Measurements from ENCODE around the gene PIK3CB. TPM values are rescaled to one million over a fixed set of nuclear protein-coding genes. Genes with fewer than 3 reads are reported as not detected.

PIK3CB gene
- total RNA-seq, 1 donor from 2014 or later, result 16.7 TPM

- no peak for DNase-seq (ENCODE audit: extremely low spot score, unreplicated experiment)
- Mint-ChIP-seq H3K9me3 (ENCODE audit: unreplicated experiment) (no peaks in the 10 kb centered on the region), H3K36me3 (ENCODE audit: unreplicated experiment) (peaks cover 6% of the 10 kb centered on the region), H3K4me3 (ENCODE audit: unreplicated experiment) (no peak overlapping the region), H3K27ac (ENCODE audit: unreplicated experiment) (peak overlapping the region; percentile 78), H3K4me1 (ENCODE audit: unreplicated experiment) (peaks cover 11% of the 10 kb centered on the region), H3K27me3 (ENCODE audit: unreplicated experiment) (no peaks in the 10 kb centered on the region)
- TF ChIP-seq, protein P1, sequence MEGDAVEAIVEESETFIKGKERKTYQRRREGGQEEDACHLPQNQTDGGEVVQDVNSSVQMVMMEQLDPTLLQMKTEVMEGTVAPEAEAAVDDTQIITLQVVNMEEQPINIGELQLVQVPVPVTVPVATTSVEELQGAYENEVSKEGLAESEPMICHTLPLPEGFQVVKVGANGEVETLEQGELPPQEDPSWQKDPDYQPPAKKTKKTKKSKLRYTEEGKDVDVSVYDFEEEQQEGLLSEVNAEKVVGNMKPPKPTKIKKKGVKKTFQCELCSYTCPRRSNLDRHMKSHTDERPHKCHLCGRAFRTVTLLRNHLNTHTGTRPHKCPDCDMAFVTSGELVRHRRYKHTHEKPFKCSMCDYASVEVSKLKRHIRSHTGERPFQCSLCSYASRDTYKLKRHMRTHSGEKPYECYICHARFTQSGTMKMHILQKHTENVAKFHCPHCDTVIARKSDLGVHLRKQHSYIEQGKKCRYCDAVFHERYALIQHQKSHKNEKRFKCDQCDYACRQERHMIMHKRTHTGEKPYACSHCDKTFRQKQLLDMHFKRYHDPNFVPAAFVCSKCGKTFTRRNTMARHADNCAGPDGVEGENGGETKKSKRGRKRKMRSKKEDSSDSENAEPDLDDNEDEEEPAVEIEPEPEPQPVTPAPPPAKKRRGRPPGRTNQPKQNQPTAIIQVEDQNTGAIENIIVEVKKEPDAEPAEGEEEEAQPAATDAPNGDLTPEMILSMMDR (IDR thresholded peaks at IDR 0.05), result no peak
These were observed 140.3 kb downstream of the PIK3CB start for GRCh38 chr3:138694287-138695007.

GRCh38 chr3:138692152-138692551, 142.6 kb downstream of the PIK3CB start:
- Mint-ChIP-seq H3K27ac (ENCODE audit: unreplicated experiment) (no peak overlapping the region), H3K4me1 (ENCODE audit: unreplicated experiment) (peaks cover 18% of the 10 kb centered on the region), H3K4me3 (ENCODE audit: unreplicated experiment) (no peak overlapping the region), H3K27me3 (ENCODE audit: unreplicated experiment) (no peaks in the 10 kb centered on the region), H3K9me3 (ENCODE audit: unreplicated experiment) (no peaks in the 10 kb centered on the region), H3K36me3 (ENCODE audit: unreplicated experiment) (peaks cover 3% of the 10 kb centered on the region)
- DNase-seq (ENCODE audit: extremely low spot score, unreplicated experiment), result no peak
- TF ChIP-seq, protein P1 (IDR thresholded peaks at IDR 0.05), result no peak

GRCh38 chr3:138691351-138691750, 143.4 kb downstream of the PIK3CB start:
- H3K9me3 Mint-ChIP-seq (ENCODE audit: unreplicated experiment), result no peaks in the 10 kb centered on the region
- H3K27me3 Mint-ChIP-seq (ENCODE audit: unreplicated experiment), result no peaks in the 10 kb centered on the region
- DNase-seq (ENCODE audit: extremely low spot score, unreplicated experiment), result no peak
- no peak overlapping the region for H3K4me3 Mint-ChIP-seq (ENCODE audit: unreplicated experiment)
- peaks cover 3% of the 10 kb centered on the region for H3K36me3 Mint-ChIP-seq (ENCODE audit: unreplicated experiment)
- H3K27ac Mint-ChIP-seq (ENCODE audit: unreplicated experiment), result no peak overlapping the region
- H3K4me1 Mint-ChIP-seq (ENCODE audit: unreplicated experiment), result peaks cover 26% of the 10 kb centered on the region
- TF ChIP-seq, protein P1 (IDR thresholded peaks at IDR 0.05), result no peak

DNA sequence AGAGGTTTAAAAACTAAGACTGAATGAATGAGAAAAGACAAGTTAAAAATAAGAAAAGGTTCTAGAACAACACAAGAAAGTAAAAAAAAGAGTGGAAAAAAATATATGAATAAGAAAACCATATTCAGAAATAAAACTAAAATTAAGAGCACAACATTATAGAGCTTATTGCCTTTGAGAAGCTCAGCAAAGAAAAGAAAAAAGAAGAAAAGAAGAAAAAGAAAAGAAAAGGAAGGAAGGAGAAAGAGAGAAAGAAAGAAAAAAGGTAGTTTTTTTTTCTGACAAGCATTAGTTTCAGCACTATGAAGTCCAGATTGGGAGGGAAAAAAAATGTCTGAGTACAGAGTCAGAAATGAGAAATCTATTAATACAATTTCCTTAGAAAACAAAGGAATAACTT, 144.7 kb downstream of the PIK3CB start:
- no peaks in the 10 kb centered on the region for H3K27me3 Mint-ChIP-seq (ENCODE audit: unreplicated experiment)
- TF ChIP-seq, protein P1 (IDR thresholded peaks at IDR 0.05), result no peak
- DNase-seq (ENCODE audit: extremely low spot score, unreplicated experiment), result no peak
- H3K27ac Mint-ChIP-seq (ENCODE audit: unreplicated experiment), result no peak overlapping the region
- no peaks in the 10 kb centered on the region for H3K9me3 Mint-ChIP-seq (ENCODE audit: unreplicated experiment)
- H3K4me3 Mint-ChIP-seq (ENCODE audit: unreplicated experiment), result no peak overlapping the region
- H3K36me3 Mint-ChIP-seq (ENCODE audit: unreplicated experiment), result peaks cover 3% of the 10 kb centered on the region
- H3K4me1 Mint-ChIP-seq (ENCODE audit: unreplicated experiment), result peaks cover 27% of the 10 kb centered on the region

- TF ChIP-seq, protein P1 (IDR thresholded peaks at IDR 0.05), result no peak
- peaks cover 16% of the 10 kb centered on the region for H3K4me1 Mint-ChIP-seq (ENCODE audit: unreplicated experiment)
- no peaks in the 10 kb centered on the region for H3K27me3 Mint-ChIP-seq (ENCODE audit: unreplicated experiment)
These were observed 145.8 kb downstream of the PIK3CB start for GRCh38 chr3:138688871-138689299.

More at GRCh38 chr3:138688871-138689299, 145.8 kb downstream of the PIK3CB start:
- Mint-ChIP-seq H3K4me3 (ENCODE audit: unreplicated experiment) (no peak overlapping the region), H3K9me3 (ENCODE audit: unreplicated experiment) (no peaks in the 10 kb centered on the region), H3K27ac (ENCODE audit: unreplicated experiment) (peak overlapping the region; percentile 34), H3K36me3 (ENCODE audit: unreplicated experiment) (peaks cover 5% of the 10 kb centered on the region)
- DNase-seq (ENCODE audit: extremely low spot score, unreplicated experiment), result no peak
